NCI-H446 treated with DMSO at 0.1 percent for 48 hours (cell line): ENCODE measurements around the gene AGPAT3.

Source experiments
- DNase-seq: peaks from one replicate; lab custom pipeline; 2025; lab: John Stamatoyannopoulos, UW

The AGPAT3 gene

DNA sequence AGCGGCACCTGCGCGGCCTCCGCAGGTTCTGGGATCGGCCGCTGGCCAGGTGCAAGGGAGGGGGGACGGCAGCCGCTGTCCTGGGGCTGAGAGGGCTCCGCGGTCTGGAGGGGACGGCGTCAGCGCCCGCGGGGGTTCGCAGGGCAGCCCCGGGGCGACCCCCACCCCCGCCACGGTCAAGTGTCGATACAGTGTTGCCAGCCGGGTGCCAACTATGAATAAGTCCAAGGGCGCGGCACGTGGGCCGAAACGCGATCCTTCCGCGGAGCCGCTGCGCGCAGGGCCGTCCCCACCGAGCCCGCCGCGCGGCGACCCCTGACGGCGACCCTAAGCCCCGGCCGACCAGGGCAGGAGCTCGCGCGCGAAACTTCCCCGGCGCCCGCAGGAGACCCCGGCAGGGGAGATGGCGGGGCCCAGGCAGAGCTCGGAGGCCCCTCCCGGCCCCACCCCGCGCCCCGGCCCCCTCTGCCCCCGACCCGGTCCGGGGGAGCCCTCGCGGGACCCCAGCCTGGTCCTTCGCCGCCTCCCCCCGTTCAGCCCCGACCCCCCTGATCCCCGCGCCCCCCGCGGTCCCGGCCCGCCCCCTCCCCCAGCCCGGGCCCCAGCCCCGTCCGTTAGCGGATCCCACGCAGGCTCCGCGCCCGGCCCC is 586 bp upstream of the AGPAT3 start:
- no peak for DNase-seq

DNA sequence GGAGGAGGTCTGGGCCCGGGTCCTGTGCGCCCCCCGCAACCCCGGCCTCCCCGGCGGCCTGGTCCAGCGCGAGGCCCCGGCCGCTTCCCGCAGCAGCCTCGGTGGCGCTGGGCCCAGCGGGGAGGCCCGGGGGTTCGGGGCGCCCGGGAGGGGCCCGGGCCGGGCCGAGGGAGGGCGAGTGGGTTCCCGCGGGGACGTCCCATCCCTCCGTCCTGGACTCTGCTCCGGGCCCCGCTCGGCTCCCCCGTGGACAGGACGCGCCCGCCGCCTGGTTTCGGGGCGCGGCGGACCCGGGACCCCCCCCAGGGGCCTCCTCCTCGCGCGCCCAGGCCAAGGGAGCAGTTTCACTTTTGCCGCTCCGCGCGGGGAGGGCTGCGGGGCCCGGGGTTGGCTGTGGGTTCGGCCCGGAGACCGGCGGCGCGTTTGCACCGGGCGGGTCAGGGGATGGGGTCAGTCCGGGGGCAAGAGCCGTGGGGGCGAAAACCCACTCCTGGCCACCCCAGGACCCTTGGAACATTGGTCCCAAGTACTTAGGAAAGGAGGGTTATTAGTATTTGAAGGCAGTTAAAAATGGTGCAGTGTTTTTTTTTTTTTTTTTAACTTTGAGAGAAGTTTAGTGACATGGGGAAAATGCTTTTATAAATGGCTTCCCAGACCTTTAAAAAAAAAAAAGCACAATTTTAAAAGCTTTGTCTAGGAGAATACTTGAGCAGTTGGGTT is 677 bp downstream of the AGPAT3 start:
- DNase-seq, result no peak

DNA sequence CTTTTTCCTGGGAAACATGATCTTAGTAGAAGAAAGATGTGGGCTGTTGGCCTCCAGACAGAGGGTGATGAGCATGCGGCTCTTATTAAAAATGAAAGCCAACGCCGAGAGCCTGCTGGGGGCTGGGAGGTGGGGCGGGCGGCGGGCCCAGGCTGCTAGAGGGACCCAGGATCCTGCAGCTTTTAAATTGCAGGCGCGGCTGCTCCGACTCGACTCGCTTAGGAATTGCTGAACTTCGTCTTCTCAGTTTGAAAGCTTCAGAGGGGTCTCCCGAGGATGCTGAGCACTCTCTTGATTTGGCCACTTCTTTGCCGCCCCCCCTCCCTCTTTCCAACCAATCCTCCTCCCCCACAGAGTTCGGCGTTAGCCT is 1.2 kb downstream of the AGPAT3 start:
- peak; percentile 11 for DNase-seq

DNA sequence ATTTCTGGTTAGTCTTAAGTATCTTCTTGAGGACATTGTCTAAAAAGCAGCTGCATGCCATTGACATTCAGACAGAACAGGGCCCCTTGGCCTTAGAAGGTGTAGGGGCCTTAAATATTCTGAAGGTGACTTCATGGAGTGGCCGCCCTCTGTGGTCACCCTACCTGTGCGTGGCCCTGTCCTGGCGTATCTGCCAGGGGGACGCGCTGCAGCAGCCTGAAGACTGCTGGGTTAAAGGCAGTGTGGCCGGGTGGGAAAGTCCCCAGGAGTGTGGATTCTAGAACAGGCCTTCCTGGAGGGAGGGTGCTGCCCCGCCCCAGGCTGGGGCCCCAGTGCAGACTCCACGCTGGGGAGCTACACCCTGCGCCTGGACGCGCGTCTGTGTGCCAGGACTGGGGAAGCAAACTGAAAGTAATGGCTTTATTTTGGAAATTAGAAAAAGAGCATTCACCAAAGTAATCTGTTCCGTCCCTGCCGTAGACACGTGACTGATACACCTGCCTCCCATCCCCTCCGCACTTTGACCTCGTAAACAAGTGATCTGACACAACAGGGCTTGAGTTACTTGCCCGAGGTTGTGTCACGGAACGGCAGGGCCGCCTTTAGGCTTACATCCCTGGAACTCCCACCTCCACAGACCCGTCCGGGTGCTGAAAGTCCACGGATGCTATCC is 1.8 kb downstream of the AGPAT3 start:
- DNase-seq, result no peak

DNA sequence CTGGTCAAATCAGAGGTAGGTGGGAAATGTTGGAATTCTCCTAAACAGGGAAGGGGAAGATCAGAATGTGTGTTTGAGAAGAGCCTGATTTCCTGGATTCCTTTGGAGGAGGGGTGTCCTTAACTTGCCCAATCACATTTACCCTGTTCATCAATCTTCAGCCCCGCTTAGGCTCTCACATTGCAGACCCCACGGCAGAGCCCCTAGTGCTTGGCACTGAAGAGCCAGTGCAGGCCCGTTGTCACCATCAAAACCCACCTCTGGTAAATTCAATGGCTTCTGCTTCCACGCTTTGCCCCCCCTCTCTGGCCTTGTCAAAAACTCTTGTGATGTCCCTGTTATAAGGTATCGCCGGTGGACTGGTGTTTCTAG is 2.3 kb downstream of the AGPAT3 start:
- no peak for DNase-seq

DNA sequence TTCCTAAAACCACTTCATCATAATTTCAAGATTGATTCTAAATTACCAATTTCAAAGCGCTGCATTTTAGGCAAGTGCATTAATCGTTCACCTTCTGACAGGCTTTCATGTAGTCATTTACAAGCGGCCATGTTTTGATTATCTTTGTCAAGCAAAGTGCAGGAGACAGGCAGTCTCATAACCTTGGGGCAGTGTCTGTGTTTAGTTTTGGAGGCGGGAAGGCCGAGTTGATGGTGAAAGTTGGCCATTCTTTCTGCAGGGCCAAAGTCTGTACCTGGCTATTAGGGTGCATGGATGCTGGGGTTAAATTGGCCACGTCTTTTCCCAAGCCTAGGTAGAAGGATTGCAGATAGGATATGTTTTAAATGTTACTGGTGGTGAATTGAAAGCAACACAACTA is 2.9 kb downstream of the AGPAT3 start:
- no peak for DNase-seq

DNA sequence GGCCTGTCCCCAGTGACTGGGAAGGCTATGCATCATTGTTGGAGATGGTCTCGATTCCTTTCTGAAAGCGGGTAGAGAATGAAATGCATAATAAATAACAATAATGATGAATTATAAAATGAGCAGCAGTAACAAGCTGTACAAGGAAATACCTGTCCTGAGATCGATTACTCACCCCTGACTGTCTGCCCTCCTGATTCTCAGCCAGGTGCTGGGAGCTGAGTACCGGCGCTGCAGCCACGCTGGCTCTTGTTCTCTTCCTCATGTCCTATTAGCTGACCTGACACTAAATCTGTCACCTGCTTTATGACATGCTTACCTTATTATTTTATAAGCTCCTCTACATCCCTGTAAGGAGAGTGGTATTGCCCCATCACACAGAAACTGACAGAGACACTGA is 3.4 kb downstream of the AGPAT3 start:
- no peak for DNase-seq

DNA sequence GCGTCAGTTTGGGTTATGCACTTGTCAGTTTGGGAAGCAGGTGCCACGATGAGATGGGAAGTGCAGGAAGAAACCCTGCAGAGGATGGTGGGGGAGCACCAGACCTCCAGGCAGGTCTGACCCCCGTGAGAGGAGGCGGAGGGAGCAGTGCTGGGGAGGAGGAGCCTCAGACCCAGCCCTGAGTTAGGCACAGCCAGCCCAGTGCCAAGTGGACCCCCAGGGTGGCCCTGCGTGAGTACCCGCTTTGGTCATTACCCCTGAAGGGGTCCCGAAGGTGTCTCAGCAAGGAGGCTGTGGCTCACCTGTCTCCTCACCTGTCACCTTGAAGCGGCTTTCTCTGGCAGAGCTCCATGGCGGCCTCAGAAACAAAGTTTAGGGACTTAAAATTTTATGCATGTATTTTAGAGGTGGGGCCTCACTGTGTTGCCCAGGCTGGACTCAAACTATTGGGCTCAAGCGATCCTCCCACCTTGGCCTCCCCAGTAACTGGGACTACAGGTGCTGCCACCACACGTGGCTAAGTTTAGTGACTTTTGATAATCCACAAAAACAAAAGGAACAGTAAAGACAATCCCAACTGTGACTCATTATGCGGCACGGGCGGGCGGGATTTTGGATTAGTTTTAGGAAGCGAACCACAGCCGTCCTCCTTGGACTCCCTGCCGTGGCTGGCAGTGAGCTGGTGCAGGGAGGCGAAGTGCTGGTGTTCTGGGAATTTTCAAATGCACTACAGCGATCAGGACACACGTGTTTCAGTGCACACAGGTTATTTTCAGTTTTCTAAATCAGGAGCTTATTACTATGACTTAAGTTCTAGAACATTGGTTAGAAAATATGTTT is 4.7 kb downstream of the AGPAT3 start:
- no peak for DNase-seq

DNA sequence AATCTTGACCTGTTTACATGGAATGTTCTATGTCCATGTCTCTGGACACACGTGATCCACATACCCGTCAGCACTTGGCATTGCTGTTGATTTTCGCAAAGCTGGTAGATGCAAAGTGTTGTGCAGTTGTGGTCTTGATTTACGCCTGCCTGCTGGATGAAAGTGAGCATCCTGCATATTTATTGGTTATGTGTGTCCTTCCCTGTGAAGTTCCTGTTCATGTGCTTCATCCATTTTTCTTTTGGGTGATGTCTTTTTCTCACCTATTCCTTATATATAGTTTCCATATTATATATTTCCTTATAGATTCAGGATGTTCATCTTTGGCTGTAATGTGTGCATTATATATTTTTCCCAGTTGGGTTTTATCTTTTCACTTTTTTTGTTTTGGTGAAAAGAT is 6.5 kb downstream of the AGPAT3 start:
- DNase-seq, result no peak

DNA sequence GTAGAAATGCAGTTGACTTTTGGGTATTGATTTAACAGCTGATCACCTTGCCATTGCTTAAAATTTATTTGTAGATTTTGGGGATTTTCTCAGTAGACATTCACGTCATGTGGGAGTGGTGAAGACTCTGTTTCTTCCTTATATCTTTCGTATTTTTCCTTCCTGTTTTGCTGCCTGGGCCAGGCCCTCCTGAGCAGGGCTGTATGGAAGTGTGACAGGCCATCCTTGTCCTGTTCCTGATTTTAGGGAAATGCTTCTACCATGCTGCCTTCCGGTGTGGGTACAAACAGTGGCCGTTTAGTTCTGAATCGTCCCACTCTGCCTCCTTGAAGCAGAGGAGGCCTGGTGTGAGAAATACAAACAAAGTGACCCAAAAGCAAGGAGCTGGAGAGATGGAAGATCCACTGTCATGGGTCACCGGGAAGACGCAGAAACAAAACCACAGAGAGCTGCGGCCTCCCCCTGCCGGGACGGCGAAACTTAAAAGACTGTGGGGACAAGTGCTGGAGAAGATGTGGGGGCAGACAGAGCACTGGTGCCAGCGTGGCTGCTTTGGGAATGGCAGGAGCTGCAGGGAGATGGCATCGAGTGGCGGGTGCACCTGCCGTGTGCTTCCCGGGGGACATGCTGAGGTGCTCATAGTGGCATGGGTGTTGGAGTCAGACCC is 7.6 kb downstream of the AGPAT3 start:
- DNase-seq, result no peak

DNA sequence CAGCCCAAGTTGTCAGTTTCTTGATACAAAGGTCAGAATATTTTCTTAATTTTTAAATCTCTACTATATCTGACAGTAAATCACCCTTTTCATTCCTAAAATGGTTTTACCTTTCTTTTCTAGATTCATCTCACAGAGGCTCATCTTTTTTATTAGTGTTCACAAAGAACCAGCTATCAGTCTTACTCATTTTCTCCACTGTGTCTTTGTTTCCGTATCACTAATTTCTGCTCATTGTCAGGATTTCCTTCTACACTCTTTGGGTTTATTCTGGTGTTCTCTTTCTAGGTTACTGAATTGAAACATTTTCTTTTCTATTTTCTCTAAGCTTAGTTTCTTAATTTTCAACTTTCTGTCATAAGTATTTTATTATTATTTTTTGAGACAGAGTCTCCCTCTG is 8.7 kb downstream of the AGPAT3 start:
- no peak for DNase-seq

DNA sequence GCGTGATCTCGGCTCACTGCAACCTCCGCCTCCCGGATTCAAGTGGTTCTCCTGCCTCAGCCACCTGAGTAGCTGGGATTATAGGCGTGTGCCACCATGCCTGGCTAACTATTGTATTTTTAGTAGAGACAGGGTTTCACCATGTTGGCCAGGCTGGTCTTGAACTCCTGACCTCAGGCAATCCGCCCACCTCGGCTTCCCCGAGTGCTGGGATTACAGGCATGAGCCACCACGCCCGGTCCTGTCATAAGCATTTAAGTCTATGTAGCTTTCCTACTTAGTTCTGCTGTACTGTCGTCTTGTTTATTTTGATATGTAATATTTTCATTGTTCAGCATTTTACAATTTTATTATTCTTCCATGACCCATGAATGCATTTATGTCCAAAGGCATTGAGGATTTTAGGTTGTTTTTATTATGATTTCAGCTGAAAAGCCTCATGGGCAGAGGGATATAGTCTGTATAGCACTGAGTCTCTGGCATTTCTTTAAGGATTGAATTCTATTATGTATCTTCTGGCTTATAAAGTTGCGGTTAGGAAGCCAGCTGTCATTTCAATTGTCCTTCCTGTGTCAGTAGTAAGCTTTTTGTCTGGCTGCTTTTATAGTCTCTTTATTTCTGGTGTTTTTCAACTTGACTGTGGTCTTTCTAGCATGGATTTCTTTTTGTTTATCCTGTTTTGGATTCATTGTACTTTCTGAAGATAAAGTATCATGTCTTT is 9.2 kb downstream of the AGPAT3 start:
- no peak for DNase-seq

DNA sequence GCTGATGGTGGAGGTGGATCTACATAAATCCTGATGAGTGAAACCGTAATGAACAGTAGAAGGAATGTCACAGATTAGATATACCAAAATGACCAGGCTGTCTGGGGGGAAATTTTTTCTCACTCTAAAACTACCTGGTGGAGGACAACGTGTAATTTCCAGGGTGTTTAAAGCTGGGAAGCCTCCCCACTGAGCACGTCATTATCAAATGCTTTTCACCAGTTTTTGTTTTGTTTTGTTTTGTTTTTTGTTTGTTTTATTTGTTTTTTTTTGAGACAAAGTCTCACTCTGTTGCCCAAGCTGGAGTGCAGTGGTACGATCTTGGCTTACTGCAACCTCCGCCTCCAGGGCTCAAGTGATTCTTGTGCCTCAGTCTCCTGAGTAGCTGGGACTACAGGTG is 11.6 kb downstream of the AGPAT3 start:
- DNase-seq, result no peak

DNA sequence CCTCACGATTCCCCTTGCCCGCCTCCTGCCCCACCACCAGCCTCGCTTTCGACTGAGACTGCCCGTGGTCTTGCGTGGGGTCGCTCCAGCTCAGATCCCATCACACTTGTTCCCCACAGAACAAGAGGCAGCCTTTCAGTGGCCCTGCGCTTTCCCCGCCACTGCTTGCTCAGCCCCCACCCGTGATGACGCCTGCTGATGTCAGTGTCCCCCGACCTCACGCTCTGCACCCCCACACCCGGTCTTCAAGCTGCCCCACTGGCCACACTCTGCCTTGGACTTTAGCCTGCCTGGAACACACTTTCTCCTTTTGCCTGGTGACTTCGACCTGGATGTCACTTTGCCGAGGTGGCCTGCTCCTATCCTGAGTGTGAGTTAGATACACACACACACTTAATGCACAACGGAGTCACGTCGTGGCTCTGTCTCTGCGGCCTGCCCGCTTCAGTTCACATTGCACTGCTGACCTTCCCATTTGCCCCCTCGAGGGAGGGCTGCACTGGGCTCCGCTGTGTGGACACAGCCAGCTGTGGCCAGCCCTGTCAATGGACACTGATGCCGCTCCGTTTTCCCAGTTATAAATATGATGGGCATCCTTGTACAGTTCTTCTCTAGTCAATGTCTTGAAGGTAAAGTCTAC is 13.0 kb downstream of the AGPAT3 start:
- no peak for DNase-seq

DNA sequence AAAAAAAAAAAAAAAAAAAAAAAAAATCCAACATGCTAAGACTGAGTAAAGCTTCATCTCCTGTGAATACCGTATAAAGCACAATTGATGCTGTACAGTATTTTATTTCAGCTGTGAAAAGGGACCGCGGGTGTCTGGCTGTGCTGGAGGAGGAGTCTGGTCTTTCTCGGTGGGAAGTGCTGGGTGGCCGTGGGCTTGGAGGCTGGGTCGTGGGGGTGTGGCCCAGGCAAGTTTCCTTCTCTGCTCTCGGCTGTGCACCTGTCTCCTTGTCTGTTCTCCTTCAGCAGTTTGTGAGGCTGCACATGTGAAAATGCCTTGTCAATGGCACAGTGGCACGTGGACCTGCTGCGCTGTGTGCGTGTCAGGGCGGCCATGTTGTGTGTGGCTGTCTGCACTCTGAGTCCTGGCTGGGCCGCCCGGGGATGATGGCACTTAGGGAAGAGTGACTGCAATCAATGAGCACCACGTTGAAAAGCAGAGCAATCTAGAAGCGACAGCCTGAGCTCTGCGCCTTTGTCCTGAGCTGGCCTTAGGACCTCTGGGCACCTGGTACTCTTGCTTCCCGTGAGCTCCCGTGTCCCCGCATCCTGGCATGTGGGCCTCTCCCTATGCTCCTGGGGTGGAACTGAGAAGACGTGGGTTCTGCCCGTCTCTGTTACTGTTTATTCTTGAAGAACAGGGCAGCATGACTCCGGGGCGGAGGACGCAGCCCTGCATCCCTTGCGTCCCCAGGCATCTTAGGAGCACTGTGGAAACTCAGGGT is 14.5 kb downstream of the AGPAT3 start:
- DNase-seq, result no peak

DNA sequence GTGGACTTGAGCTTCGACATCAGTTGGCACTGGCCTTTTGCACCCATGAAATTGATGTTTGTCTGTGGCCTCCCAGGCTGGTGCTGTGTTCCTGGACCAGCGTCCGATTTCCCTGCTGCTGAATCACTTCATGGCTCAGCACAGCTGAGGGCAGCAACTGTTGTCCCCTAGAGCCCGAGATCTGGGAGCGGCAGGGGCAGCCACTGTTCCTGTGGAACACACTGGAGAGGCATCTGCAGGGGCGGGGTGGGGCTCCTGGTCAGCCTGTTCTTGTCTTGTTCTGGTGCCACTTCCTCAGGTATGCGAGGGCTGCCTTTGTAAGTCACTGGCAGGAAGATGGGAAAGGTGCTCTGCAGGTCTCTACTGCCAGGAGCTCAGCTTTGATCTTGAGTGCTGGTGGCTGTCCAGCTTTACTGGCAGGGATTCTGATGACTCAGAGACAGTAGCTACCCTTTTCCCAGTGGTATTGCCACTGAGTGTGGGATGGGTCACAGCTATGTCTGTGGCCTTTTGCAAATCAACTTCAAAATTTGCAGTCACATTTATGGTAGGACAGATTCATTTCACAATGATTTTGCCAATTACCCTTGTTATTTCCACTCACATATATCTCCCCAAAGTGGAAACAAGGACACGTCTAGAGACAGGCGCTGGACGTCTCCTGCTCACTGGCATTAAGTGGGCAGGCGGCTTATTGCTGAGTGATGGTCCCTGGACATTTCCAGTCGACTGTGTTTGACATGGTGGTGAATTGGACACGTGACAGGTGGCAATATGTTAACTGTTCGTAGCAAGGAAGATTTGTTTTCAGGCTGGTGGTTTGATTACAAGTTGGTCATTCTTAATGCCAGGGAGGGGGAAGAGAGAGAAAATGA is 15.3 kb downstream of the AGPAT3 start:
- DNase-seq, result no peak

DNA sequence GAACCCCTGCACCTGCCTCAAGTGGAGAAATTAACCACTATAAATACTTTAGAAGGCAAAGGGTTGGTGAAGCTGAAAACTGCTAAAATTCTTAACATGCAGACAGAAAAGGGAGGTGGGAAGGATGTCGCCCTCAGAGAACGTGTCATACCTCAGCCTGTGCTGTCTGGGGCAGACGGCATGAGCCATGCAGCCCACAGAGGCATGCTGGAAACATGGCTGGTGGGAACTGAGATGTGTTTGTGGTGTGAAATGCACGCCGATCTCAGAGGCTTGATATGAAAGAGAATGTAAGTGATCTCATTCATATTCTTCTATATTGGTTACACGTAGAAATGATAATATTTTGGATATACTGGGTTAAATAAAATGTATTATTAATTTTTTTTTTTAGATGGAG is 16.3 kb downstream of the AGPAT3 start:
- DNase-seq, result no peak

DNA sequence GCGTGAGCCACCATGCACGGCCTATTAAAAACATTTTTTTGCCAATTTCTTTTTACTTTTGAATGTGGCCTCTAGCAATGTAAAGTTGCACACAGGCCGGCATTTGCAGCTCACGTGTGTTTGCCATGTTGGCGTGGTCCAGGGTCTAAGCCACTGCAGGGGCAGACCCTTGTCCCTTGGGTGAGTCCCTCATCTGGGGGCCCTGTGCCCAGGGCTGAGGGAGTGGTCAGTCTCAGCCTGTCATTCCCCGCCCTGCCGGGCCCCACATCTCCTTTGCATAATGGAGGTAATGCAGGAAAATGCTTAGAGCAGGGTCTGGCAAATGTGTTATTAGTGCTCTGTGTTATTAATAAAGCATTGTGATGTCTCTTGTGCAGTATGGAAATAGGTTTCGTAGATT is 16.9 kb downstream of the AGPAT3 start:
- no peak for DNase-seq

DNA sequence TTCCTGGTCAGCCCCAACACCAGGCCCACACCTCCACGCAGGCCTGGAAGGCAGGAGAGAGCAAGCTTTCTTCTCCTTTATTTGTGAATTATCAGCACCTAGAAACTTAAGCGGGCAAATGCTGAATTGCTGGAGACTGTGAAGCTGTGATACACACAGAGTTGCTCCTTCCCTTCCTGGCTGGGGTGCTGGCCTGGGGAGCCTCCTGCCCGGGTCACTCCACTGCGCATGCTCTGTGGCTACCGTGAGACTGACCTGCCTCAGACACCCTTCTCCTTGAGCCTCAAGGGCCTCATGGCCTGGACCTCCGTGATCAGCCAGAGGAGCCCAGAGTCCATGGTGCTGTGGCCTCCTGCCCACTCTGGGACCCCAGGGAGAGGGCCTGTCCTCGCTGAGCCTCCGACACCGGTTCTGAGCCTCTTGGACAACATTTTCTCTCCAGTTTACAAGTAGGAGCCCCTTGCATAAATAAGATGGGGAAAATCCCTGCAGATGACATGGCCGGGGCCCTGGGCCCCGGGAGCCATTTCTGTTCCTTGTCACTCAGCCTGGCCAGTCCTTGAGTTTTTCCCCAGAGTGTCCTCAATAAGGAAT is 18.0 kb downstream of the AGPAT3 start:
- DNase-seq, result no peak
